Uterus (tissue), 4 donors: ENCODE results near the gene BHLHA15. TPM values are rescaled to one million over a fixed set of nuclear protein-coding genes. Genes with fewer than 3 reads are reported as not detected.

Source experiments
- DNase-seq, 2 donors: peaks; one replicate each; pipeline ENCODE4 v3.0.0-alpha.2; 2019 to 2020
- H3K27ac ChIP-seq, 2 donors: fragments of 200-600 bp; sonication (generic); 1 replicate in 1 of 2; 2 replicates in 1 of 2; pipeline ENCODE4 v1.5.1; 2016 to 2018
- H3K27me3 ChIP-seq, 2 donors: fragments of 200-600 bp; sonication (generic); one replicate each; pipeline ENCODE4 v1.5.1; 2018 to 2019; ENCODE audit warnings: control low read depth in 1 of 2
- H3K36me3 ChIP-seq, 2 donors: fragments of 200-600 bp; sonication (generic); one replicate each; pipeline ENCODE4 v1.5.1; 2019; ENCODE audit warnings: control low read depth in 1 of 2
- H3K4me1 ChIP-seq, 2 donors: fragments of 200-600 bp; sonication (generic); one replicate each; pipeline ENCODE4 v1.5.1; 2018 to 2019; ENCODE audit warnings: control low read depth in 1 of 2
- H3K4me3 ChIP-seq, 2 donors: fragments of 200-600 bp; sonication (generic); 1 replicate in 1 of 2; 2 replicates in 1 of 2; pipeline ENCODE4 v1.5.1; 2018 to 2019; ENCODE audit warnings: mild to moderate bottlenecking in 1 of 2
- H3K9me3 ChIP-seq, 2 donors: fragments of 200-600 bp; sonication (generic); one replicate each; pipeline ENCODE4 v1.5.1; 2019; ENCODE audit warnings: control low read depth in 1 of 2
- CTCF ChIP-seq, 4 experiments: fragments of 200-600 bp in 2 of 4; fragments of 450-650 bp in 2 of 4; sonication (generic) in 2 of 4; IDR thresholded peaks; one replicate each; pipeline ENCODE4 v1.5.1; 2016 to 2019; ENCODE audit warnings: antibody characterized with exemption in 4 of 4, mild to moderate bottlenecking in 2 of 4, moderate library complexity in 1 of 4
- POLR2A ChIP-seq, 2 donors: fragments of 450-650 bp; IDR thresholded peaks; one replicate each; pipeline ENCODE4 v1.6.1; 2016; ENCODE audit warnings: antibody characterized with exemption in 2 of 2, mild to moderate bottlenecking in 1 of 2, moderate library complexity in 1 of 2
- intact Hi-C: fragments of 100-400 bp; cut with DNase I; formaldehyde crosslinking; loops from one replicate; pipeline ENCODE4 v1.15.1; 2023; ENCODE audit warnings: low total_unique reads
- total RNA-seq, 4 donors: library from RNA; depleted of rRNA in 3 of 4; stranded (reverse); fragments of >200 nt in 3 of 4; gene quantifications; one replicate each; pipeline versions ENCODE4 v1.1.0 to v1.2.4, GENCODE V29; 2014 to 2023
- donor health status: DM: yes; HTN: yes; CAD: no.

The BHLHA15 gene
- total RNA-seq, 4 donors from 2014 or later = 0.41 to 1.6 TPM; not detected in 2

DNA sequence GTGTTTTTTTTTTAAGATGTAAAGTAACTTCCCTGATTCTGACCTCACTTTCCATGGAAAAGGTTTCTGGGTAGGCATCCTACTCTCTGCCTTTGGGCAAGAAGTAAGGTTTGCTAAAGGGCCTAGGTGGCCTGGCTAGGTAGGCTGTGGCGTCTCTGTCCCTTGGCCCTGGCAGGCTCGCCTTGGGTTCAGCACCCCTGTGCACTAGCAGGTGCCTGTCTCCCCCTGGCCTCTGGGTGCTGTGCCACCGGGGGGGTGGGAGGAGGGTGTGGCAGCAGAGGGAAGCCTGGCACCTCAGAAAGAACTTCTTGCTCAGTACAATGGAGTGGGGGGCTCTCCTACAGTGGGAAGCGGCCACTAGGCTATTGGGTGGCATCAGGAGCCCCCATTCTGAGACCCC, 26.8 kb downstream of the BHLHA15 start:
- intact Hi-C loops = no loop called here
- Histone ChIP-seq H3K9me3 (no peaks in the 10 kb centered on the region), H3K4me3 (no peak overlapping the region), H3K27ac (no peak overlapping the region), H3K4me1 (no peaks in the 10 kb centered on the region), H3K36me3 (no peaks in the 10 kb centered on the region), H3K27me3 (no peaks in the 10 kb centered on the region)
- TF ChIP-seq CTCF (IDR thresholded peaks at IDR 0.05) = no peak
- TF ChIP-seq POLR2A (IDR thresholded peaks at IDR 0.05) = no peak
- DNase-seq = no peak

- no peaks in the 10 kb centered on the region for H3K27me3 ChIP-seq
- H3K4me1 ChIP-seq = no peaks in the 10 kb centered on the region
- no peaks in the 10 kb centered on the region for H3K36me3 ChIP-seq
- no peak for DNase-seq
- no peak overlapping the region for H3K27ac ChIP-seq
- H3K4me3 ChIP-seq = no peak overlapping the region
- intact Hi-C loops = no loop called here
- TF ChIP-seq POLR2A (IDR thresholded peaks at IDR 0.05) = no peak
- no peak for TF ChIP-seq CTCF (IDR thresholded peaks at IDR 0.05)
- no peaks in the 10 kb centered on the region for H3K9me3 ChIP-seq
These were observed 27.7 kb downstream of the BHLHA15 start for GRCh38 chr7:98238976-98239375.

DNA sequence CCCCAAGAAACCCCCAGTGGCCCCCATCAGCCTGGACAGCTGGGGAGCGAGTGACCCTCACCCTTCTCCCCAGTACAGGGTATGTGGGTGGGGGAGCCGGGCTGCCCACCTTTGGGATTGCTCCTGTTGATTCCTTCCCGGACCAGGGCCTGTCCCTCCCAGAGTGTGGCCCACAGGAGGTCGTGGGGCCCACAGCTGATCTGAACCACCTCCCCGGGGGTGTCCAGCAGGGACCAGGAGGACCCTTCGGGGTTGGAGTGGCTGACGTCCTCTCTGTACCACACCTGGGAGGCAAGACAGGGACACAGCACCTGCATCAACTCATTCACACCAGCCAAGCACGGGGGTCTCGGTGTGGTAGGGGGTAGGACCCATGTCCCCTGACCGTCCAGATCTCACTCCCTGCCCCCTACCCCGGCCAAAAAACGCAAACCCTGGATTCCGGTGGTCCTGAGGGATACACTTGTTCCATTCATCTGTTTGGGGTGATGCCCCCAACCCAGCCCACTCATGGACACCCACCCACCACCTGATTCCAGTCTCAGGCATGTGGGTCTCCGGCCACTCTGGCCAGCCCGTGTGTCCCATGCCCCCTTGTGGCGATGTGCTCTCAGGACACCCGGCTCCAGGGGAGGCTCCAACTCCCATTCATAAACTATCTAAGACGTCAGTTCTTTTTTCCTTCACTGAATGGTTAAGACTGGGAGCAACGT, 29.9 kb downstream of the BHLHA15 start:
- Histone ChIP-seq H3K27ac (no peak overlapping the region), H3K4me1 (no peaks in the 10 kb centered on the region), H3K36me3 (no peaks in the 10 kb centered on the region), H3K27me3 (no peaks in the 10 kb centered on the region), H3K9me3 (no peaks in the 10 kb centered on the region), H3K4me3 (no peak overlapping the region)
- TF ChIP-seq POLR2A (IDR thresholded peaks at IDR 0.05) (no peak), CTCF (IDR thresholded peaks at IDR 0.05) (peak in 1 of 4 experiments; percentile 30)
- intact Hi-C loops = no loop called here
- DNase-seq = no peak

GRCh38 chr7:98241674-98242241, 30.5 kb downstream of the BHLHA15 start:
- Histone ChIP-seq H3K4me1 (no peaks in the 10 kb centered on the region), H3K4me3 (no peak overlapping the region), H3K9me3 (no peaks in the 10 kb centered on the region), H3K36me3 (no peaks in the 10 kb centered on the region), H3K27ac (no peak overlapping the region), H3K27me3 (no peaks in the 10 kb centered on the region)
- DNase-seq = no peak
- TF ChIP-seq CTCF (IDR thresholded peaks at IDR 0.05) (no peak), POLR2A (IDR thresholded peaks at IDR 0.05) (no peak)
- intact Hi-C loops = no loop called here

DNA sequence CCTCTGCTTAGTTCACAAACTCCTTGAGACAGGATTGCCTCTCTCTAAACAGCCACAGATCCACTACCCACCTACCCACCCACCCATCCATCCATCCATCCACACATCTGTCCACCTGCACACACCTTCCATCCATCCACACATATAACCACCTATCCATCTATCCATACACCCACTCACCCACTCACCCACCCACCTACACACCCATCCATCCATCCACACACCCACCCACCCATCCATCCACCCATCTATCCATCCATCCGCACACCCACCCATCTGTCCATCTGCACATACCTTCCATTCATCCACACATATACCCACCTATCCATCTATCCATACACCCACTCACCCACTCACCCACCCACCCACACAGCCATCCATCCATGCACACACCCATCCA, 31.1 kb downstream of the BHLHA15 start:
- TF ChIP-seq POLR2A (IDR thresholded peaks at IDR 0.05) (no peak), CTCF (IDR thresholded peaks at IDR 0.05) (no peak)
- intact Hi-C loops = no loop called here
- Histone ChIP-seq H3K4me1 (no peaks in the 10 kb centered on the region), H3K27ac (no peak overlapping the region), H3K27me3 (no peaks in the 10 kb centered on the region), H3K4me3 (no peak overlapping the region), H3K36me3 (no peaks in the 10 kb centered on the region), H3K9me3 (no peaks in the 10 kb centered on the region)
- DNase-seq = no peak
